IMR-90 (cell line): ENCODE measurements around the gene ADGRA1. TPM values are rescaled to one million over a fixed set of nuclear protein-coding genes. Genes with fewer than 3 reads are reported as not detected.

Experiments
- ATAC-seq: fragments of 200-7000 bp; cut with Tn5 transposase; 2 replicates; pipeline ENCODE4 v1.9.1; 2020; ENCODE audit warnings: low read depth, mild to moderate bottlenecking, moderate library complexity
- BruUV-seq: library from RNA; stranded (reverse); fragments of 400-500 nt; replicated peaks from 2 replicates; lab custom pipeline; 2021; lab: Mats Ljungman, UMichigan
- CTCF ChIA-PET: fragments of 300-600 bp; formaldehyde crosslinking; extraction: SDS; loops from one replicate; lab custom pipeline; 2021; ENCODE audit warnings: antibody characterized with exemption; lab: Yijun Ruan, JAX
- POLR2A ChIA-PET: fragments of 300-600 bp; sonication (Branson Sonifier 250); formaldehyde crosslinking; loops from one replicate; lab custom pipeline; 2022; ENCODE audit warnings: antibody characterized with exemption; ENCODE audit not compliant: unreplicated experiment; lab: Charles Lee
- DNase-seq: peaks from one replicate; pipeline ENCODE4 v3.0.0; 2013
- H2AFZ ChIP-seq: replicated peaks from 2 replicates; pipeline ENCODE3; 2013; ENCODE audit warnings: low read length, mild to moderate bottlenecking; ENCODE audit not compliant: poor library complexity
- H2AK5ac ChIP-seq: 2 replicates; pipeline ENCODE4 v1.6.1; 2013; ENCODE audit warnings: low read depth, low read length, inconsistent platforms
- H2AK9ac ChIP-seq: replicated peaks from 2 replicates; pipeline ENCODE3; 2013; ENCODE audit warnings: mild to moderate bottlenecking, low read depth, low read length, moderate library complexity; ENCODE audit not compliant: poor library complexity
- H2BK120ac ChIP-seq: 2 replicates; pipeline ENCODE4 v1.6.1; 2013; ENCODE audit warnings: low read depth, low read length, inconsistent platforms
- H2BK15ac ChIP-seq: 3 replicates; pipeline ENCODE4 v1.6.1; 2013; ENCODE audit warnings: low read depth, low read length, inconsistent platforms
- H2BK20ac ChIP-seq: 2 replicates; pipeline ENCODE4 v1.6.1; 2013; ENCODE audit warnings: low read depth, mild to moderate bottlenecking, inconsistent platforms, low read length, moderate library complexity
- H2BK5ac ChIP-seq: 2 replicates; pipeline ENCODE4 v1.6.1; 2013; ENCODE audit warnings: mild to moderate bottlenecking, low read depth, low read length, inconsistent platforms; ENCODE audit not compliant: poor library complexity, severe bottlenecking
- H3K14ac ChIP-seq: replicated peaks from 2 replicates; pipeline ENCODE4 v1.6.1; 2013; ENCODE audit warnings: low read depth, low read length, inconsistent platforms
- H3K18ac ChIP-seq: 2 replicates; pipeline ENCODE4 v1.6.1; 2013; ENCODE audit warnings: low read depth, low read length, control low read depth
- H3K23ac ChIP-seq: 2 replicates; pipeline ENCODE4 v1.6.1; 2013; ENCODE audit warnings: low read depth, low read length, inconsistent platforms
- H3K27ac ChIP-seq: 2 replicates; pipeline ENCODE4 v1.5.1; 2013; ENCODE audit warnings: mild to moderate bottlenecking, control low read depth, low read length; ENCODE audit not compliant: insufficient read depth
- H3K27me3 ChIP-seq: 2 replicates; pipeline ENCODE4 v1.6.1; 2013; ENCODE audit warnings: low read length; ENCODE audit not compliant: control insufficient read depth, insufficient read depth
- H3K36me3 ChIP-seq: 2 replicates; pipeline ENCODE4 v1.6.1; 2013; ENCODE audit warnings: low read length, mixed read lengths; ENCODE audit not compliant: control insufficient read depth, insufficient read depth
- H3K4ac ChIP-seq: 2 replicates; pipeline ENCODE4 v1.6.1; 2013; ENCODE audit warnings: low read depth, low read length, inconsistent platforms
- H3K4me1 ChIP-seq: 2 replicates; pipeline ENCODE4 v1.6.1; 2013; ENCODE audit warnings: low read length, mixed read lengths; ENCODE audit not compliant: control insufficient read depth, insufficient read depth
- H3K4me2 ChIP-seq: 2 replicates; pipeline ENCODE4 v1.6.1; 2013; ENCODE audit warnings: low read depth, mild to moderate bottlenecking, control low read depth, low read length, moderate library complexity
- H3K4me3 ChIP-seq: 2 replicates; pipeline ENCODE4 v1.5.1; 2013; ENCODE audit warnings: low read depth, mild to moderate bottlenecking, control low read depth, low read length, moderate library complexity; ENCODE audit not compliant: insufficient read depth
- H3K56ac ChIP-seq: 2 replicates; pipeline ENCODE4 v1.6.1; 2013; ENCODE audit warnings: low read length, inconsistent platforms; ENCODE audit not compliant: insufficient read depth; ENCODE audit errors: extremely low read depth
- H3K79me1 ChIP-seq, 2 experiments: 2 replicates each; pipeline ENCODE4 v1.6.1; 2013; ENCODE audit warnings: low read length in 2 of 2, inconsistent platforms in 1 of 2, low read depth in 1 of 2
- H3K9ac ChIP-seq: 2 replicates; pipeline ENCODE4 v1.6.1; 2013; ENCODE audit warnings: low read depth, low read length, control low read depth
- H3K9me1 ChIP-seq: 2 replicates; pipeline ENCODE4 v1.6.1; 2013; ENCODE audit warnings: low read length, inconsistent platforms; ENCODE audit not compliant: insufficient read depth
- H3K9me3 ChIP-seq: 2 replicates; pipeline ENCODE4 v1.6.1; 2013; ENCODE audit warnings: low read length; ENCODE audit not compliant: control insufficient read depth, insufficient read depth
- H4K20me1 ChIP-seq: 2 replicates; pipeline ENCODE4 v1.6.1; 2013; ENCODE audit warnings: low read length, inconsistent platforms; ENCODE audit not compliant: insufficient read depth
- H4K5ac ChIP-seq: 2 replicates; pipeline ENCODE4 v1.6.1; 2013; ENCODE audit warnings: mild to moderate bottlenecking, low read depth, low read length, control low read depth
- H4K8ac ChIP-seq, 2 experiments: 2 replicates each; pipeline ENCODE4 v1.6.1; 2013; ENCODE audit warnings: low read depth in 2 of 2, low read length in 2 of 2, control low read depth in 1 of 2, inconsistent platforms in 1 of 2
- H4K91ac ChIP-seq: 2 replicates; pipeline ENCODE4 v1.6.1; 2013; ENCODE audit warnings: low read depth, low read length, inconsistent platforms; ENCODE audit not compliant: insufficient read depth
- FOS ChIP-seq: fragments of 150-350 bp; IDR thresholded peaks from 2 replicates; pipeline ENCODE4 v1.6.1; 2016; ENCODE audit warnings: low read depth, low read length
- NFE2L2 ChIP-seq: fragments of 150-350 bp; IDR thresholded peaks from 2 replicates; pipeline ENCODE4 v1.6.1; 2016; ENCODE audit warnings: low read depth, mild to moderate bottlenecking, low read length
- POLR2A ChIP-seq: IDR thresholded peaks from 2 replicates; pipeline ENCODE4 v1.6.1; 2012; ENCODE audit warnings: mild to moderate bottlenecking, low read depth, low read length
- SMC3 ChIP-seq: fragments of 150-350 bp; IDR thresholded peaks from 2 replicates; pipeline ENCODE4 v1.6.1; 2016; ENCODE audit warnings: low read depth, mild to moderate bottlenecking, antibody characterized with exemption, low read length, moderate library complexity
- WGBS, 2 experiments: methylation state at CpG; one replicate each; pipeline versions ENCODE4 v1.1.5 to v1.1.7; 2013; ENCODE audit warnings: missing lambda C conversion rate in 2 of 2; ENCODE audit not compliant: insufficient read length in 1 of 2; ENCODE audit errors: extremely low coverage in 2 of 2; 5-methylcytosine and 5-hydroxymethylcytosine counted together
- dilution Hi-C: fragments of 300-500 bp; cut with HindIII; formaldehyde crosslinking; loops from one replicate; pipeline ENCODE4 v1.14.3; 2018; ENCODE audit warnings: low sequenced_read_pairs; ENCODE audit not compliant: unreplicated experiment
- in situ Hi-C: fragments of 300-500 bp; cut with MboI; formaldehyde crosslinking; loops from 3 replicates; pipeline ENCODE4 v1.14.3; 2019; ENCODE audit warnings: low sequenced_read_pairs, inconsistent platforms, mixed read lengths
- intact Hi-C: fragments of 100-400 bp; cut with micrococcal nuclease; formaldehyde crosslinking; loops from 2 replicates; pipeline ENCODE4 v1.10.0; 2022
- polyA plus RNA-seq, 3 experiments: library from polyadenylated mRNA; depleted of rRNA; stranded (reverse); fragments of >200 nt; gene quantifications; 2 replicates each; pipeline ENCODE4 v1.2.3, GENCODE V29; 2012; ENCODE audit warnings: low replicate concordance in 1 of 3
- total RNA-seq: library from RNA; depleted of rRNA; stranded (reverse); fragments of >200 nt; gene quantifications from 2 replicates; pipeline ENCODE4 v1.2.3, GENCODE V29; 2012

The ADGRA1 gene
- total and polyA plus RNA-seq, 2 of the 4 experiments (the other 2 are of a cell fraction): not detected

- Histone ChIP-seq H3K79me1 (no peaks in the 10 kb centered on the region), H3K18ac (no peak overlapping the region), H3K9me3 (no peaks in the 10 kb centered on the region), H3K14ac (no peak overlapping the region), H2AFZ (no peak overlapping the region), H2AK5ac (no peak overlapping the region), H4K20me1 (no peaks in the 10 kb centered on the region), H3K4me3 (no peak overlapping the region), H2AK9ac (no peak overlapping the region), H4K91ac (no peak overlapping the region), H3K36me3 (peaks cover 4% of the 10 kb centered on the region), H3K23ac (no peak overlapping the region), H3K4me1 (peaks cover 7% of the 10 kb centered on the region; the same call in 1 of the 2 replicates), H2BK20ac (no peak overlapping the region), H3K9me1 (no peaks in the 10 kb centered on the region; the same call in 1 of the 2 replicates), H3K4ac (no peak overlapping the region), H4K5ac (no peak overlapping the region), H2BK5ac (no peak overlapping the region), H3K9ac (no peak overlapping the region), H4K8ac (no peak overlapping the region), H3K56ac (no peak overlapping the region), H3K4me2 (no peak overlapping the region), H2BK15ac (no peak overlapping the region), H3K27ac (no peak overlapping the region), H2BK120ac (no peak overlapping the region), H3K27me3 (no peaks in the 10 kb centered on the region)
- ATAC-seq (no peak), DNase-seq (no peak)
- dilution Hi-C loops (no loop called here), in situ Hi-C loops (no loop called here), intact Hi-C loops (no loop called here)
- no TSS peak for BruUV-seq
- 85% methylated on average over 9 of the region's 31 CpGs; no CpG with 5 or more reads in 1 of the 2 experiments for WGBS, 2 experiments
- ChIA-PET CTCF (no interaction called here), POLR2A (no interaction called here)
- TF ChIP-seq FOS (no peak), SMC3 (no peak), NFE2L2 (no peak), POLR2A (no peak)
These were observed 76.4 kb downstream of the ADGRA1 start for GRCh38 chr10:133163889-133164815.
